NCI-H187 treated with DMSO at 0.1 percent for 48 hours (cell line): ENCODE data around the gene ZDHHC16.
"Not testable (repeated sequence)": the region's sequence is repeated elsewhere in the genome, so short reads cannot be mapped to it uniquely, and the experiment has no call there.

ENCODE experiments used
- DNase-seq: peaks from one replicate; lab custom pipeline; 2025; lab: John Stamatoyannopoulos, UW

The ZDHHC16 gene

DNA sequence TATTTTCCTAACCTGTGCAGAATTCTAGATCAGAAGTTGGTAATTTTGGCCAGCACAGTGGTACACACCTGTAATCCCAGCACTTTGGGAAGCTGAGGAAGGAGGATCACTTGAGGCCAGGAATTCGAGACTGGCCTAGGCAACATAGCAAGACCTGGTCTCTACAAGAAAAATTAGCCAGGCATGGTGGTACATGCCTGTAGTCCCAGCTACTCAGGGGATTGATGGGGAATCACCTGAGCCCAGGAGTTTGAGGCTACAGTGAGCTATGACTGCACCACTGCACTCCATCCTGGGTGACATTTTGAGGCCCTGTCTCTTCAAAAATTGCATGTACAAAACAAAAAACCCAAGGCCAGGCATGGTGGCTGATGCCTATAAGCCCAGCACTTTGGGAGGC, 11.4 kb upstream of the ZDHHC16 start:
- DNase-seq, result no peak

- no peak for DNase-seq
Measured at GRCh38 chr10:97435211-97435610, 10.8 kb upstream of the ZDHHC16 start.

GRCh38 chr10:97442277-97442676, 3.7 kb upstream of the ZDHHC16 start:
- DNase-seq, result no peak

- no peak for DNase-seq
Measured at GRCh38 chr10:97444212-97444611, 1.8 kb upstream of the ZDHHC16 start.

GRCh38 chr10:97445357-97445721, 636 bp upstream of the ZDHHC16 start:
- DNase-seq, result no peak

GRCh38 chr10:97450828-97451227, 4.9 kb downstream of the ZDHHC16 start:
- no peak for DNase-seq

- no peak for DNase-seq
Measured at GRCh38 chr10:97451605-97452004, 5.6 kb downstream of the ZDHHC16 start.

GRCh38 chr10:97452352-97452751, 6.4 kb downstream of the ZDHHC16 start:
- DNase-seq, result no peak

DNA sequence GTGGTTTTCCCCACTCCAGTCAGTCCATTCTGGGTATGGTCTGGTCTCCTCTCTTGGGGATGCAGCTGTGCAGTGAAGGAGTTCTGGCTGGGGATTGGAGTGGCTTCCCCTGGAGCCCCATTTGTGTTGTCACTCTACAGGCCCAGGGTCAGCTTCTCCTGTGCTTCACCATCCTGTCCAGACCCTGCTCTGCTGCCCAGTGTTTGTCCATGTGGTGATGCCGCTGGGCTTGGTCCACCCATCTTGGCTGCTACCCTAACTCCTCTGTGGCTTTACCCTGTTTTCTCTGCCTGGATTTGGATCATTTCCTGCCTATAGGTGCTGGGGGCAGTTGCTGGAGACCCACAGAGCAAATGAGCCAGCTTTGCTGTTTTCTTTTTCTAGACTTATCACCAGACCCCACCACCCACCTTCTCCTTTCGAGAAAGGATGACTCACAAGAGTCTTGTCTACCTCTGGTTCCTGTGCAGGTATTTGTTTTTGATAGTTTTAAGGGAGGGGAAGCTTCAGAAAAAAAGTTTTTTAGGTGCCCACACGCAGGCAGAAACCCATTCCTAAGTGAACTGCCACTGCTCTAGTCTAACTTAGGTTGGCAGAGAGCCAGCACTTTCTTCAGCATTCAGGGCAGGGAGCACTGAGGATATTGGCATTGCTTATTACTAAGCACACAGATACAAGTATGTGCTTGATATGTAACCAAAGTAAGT, 8.5 kb downstream of the ZDHHC16 start:
- no peak for DNase-seq

DNA sequence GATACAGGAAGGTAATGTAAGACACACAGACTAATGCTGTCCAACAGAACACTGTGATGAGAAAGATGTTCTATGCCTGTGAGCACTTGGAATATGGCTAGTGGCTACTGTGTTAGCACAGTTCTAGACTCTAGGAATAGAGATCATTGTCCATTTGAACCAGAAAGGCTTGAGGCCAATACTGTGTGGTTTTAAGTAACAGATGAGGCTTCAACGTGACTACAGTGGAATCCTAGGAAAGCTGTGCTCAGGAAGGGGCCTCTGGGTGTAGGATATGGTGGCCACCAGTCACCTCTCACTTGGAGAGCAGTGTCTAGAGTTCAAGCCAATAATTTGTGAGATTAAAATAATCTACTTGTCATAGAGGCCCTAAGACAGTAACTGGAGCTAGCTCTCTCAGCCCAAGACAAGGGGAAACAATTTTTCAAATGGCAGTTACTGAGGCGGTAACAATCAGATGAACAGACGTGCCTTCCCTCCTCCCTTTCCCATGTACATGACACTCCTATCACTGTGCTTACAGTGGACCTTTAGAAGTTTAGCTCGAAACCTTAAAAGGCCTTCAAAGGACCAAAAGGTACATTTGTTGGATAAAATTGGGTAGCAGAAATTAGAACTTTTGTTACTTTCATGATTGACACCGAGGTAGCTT, 10.2 kb downstream of the ZDHHC16 start:
- no peak for DNase-seq

GRCh38 chr10:97456686-97457065, 10.7 kb downstream of the ZDHHC16 start:
- DNase-seq, result no peak

GRCh38 chr10:97459111-97459510, 13.1 kb downstream of the ZDHHC16 start:
- no peak for DNase-seq

GRCh38 chr10:97459933-97460332, 14.0 kb downstream of the ZDHHC16 start:
- no peak for DNase-seq

DNA sequence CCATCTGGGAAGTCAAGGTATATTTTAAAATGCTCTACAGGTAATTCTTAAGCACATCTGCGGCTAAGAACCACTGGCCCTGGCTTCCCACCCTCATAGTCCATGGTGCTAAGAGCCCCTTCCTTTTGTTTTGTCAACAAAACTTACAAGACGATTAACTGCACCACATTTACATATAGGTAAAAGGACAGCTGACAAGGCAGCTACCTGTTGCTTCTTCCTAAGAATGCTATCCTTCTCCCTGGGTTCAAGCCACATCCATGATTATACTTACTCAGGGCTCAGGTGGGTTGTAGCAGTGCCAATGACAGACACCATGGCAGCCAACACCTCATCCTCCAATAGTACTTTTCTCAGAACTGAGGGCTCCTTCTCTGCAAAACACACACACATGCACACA, 16.3 kb downstream of the ZDHHC16 start:
- no peak for DNase-seq

DNA sequence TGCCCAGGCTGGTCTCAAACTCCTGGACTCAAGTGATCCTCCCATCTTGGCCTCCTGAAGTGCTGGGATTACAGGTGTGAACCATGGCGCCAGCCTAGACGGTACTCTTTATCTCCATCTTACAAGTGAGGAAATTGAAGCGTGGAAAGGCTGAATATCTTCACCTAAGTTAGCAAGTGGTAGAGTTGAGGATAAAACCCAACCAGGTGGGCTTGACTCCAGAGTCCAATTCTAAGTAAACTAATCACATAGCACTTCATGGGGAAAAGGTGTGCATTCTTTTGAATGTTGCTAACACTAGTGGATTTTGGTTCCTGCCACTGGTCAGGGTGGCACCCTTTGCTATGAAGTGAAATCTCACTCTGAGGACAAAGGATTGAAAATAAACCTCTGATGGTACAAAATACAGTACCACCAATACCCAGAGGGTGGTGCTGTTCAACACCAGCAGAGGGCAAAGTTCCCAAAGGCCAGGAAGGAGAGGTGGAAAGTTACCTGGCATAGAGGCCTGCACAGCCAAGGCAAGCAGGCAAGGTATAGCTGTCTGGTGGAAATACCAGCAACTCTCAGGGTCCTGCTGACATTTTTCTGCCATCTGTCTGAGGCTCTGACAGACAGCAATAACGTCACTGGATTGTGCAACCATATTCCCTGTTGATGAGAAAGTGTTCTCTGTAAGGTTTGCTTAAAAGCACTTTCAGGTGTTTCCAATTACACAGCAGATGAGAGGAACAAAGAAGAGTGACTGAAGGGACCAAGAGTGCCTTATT, 17.6 kb downstream of the ZDHHC16 start:
- DNase-seq, result no peak

DNA sequence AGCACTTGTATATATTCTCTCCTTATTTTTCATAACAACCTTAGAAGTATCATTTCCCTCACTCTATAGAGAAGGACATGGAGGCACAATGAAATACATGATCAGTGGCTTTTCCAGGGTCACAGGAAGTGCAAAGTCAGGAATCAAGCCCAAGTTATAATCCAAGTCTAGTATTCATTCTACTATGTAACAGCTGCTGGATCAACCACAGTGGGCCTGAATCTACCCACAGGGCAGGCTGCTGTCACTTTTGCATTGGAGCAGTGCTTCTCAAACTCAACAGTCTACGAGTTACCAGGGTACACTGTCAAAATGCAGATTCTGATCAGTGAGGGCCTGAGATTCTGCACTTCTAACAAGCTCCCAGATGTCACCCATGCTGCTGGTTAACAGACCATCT, 18.3 kb downstream of the ZDHHC16 start:
- DNase-seq, result no peak

GRCh38 chr10:97465982-97466381, 20.0 kb downstream of the ZDHHC16 start:
- DNase-seq, result no peak

- no peak for DNase-seq
Measured at GRCh38 chr10:97466755-97467154, 20.8 kb downstream of the ZDHHC16 start.

- DNase-seq, result no peak
Measured at GRCh38 chr10:97468162-97468561, 22.2 kb downstream of the ZDHHC16 start.

DNA sequence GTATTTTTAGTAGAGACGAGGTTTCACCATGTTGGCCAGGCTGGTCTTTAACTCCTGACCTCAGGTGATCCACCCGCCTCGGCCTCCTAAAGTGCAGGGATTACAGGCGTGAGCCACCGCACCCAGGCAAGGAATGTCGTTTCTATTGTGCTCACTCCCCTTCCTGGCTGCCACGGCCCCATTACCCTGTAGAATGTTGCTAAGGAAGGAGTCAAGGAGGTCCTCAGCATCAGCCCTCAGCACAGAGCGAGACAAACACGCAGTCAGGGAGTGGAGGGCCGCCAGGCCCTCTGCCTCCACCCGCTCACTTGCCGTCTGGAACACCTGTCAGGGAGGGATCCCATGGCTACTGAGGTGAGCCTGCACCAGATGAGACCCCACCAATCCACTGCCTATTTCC, 22.8 kb downstream of the ZDHHC16 start:
- not testable (repeated sequence) for DNase-seq

GRCh38 chr10:97474918-97475317, 28.9 kb downstream of the ZDHHC16 start:
- no peak for DNase-seq

DNA sequence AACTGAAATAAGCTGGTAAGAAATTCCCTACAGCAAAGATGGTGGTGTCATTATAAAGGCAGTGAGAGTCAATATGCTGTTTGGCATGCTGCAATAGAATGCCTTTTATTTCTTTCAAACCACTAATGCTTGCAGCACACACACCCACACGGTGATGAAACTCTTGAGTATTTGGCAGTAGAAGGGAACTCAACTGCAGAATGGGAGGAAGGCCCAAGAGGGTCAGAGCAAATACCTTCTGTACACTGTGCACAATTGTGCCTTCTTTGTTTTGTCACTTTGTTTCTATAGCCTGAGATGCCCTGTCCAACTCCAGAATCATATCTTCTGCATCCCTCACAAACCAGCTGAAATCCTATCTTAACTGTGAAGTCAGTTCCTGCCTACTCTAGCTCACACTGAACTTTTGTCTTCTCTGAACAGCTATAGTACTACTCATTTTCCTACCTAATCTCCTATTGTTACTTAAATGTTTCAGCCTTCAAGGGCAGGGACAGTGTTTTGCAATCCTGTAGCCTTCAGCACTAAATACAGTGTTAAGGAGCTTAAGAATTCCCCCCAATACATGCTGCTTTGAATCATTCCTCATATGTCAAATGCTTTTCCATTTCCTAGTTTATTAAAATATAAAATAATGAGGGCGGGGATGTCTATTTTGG, 30.1 kb downstream of the ZDHHC16 start:
- DNase-seq, result no peak

GRCh38 chr10:97479410-97479809, 33.4 kb downstream of the ZDHHC16 start:
- DNase-seq, result not testable (repeated sequence)
